A549 (cell line): ENCODE data around the gene ZBTB20.

Source experiments
- CHD2 ChIP-seq: fragments of 150-350 bp; IDR thresholded peaks from 2 replicates; pipeline ENCODE4 v1.6.1; 2014; ENCODE audit warnings: low read length; ENCODE audit not compliant: partially characterized antibody
- CHD4 ChIP-seq: fragments of 200-600 bp; sonication (generic); IDR thresholded peaks from 2 replicates; pipeline ENCODE4 v1.6.1; 2016; ENCODE audit warnings: antibody characterized with exemption, mild to moderate bottlenecking, borderline replicate concordance
- CTCF ChIP-seq: fragments of >200 bp; sonication (Bioruptor Twin); formaldehyde crosslinking; IDR thresholded peaks from 3 replicates; pipeline ENCODE4 v1.5.1; 2016
- EHMT2 ChIP-seq: fragments of 200-600 bp; sonication (generic); IDR thresholded peaks from 2 replicates; pipeline ENCODE4 v1.6.1; 2016; ENCODE audit warnings: antibody characterized with exemption, low read depth, mild to moderate bottlenecking, moderate library complexity
- EP300 ChIP-seq, 2 experiments: fragments of >200 bp; sonication (Bioruptor Twin); formaldehyde crosslinking; IDR thresholded peaks; 2 replicates in 1 of 2; 3 replicates in 1 of 2; pipeline ENCODE4 v1.6.1; 2016 to 2017
- JUNB ChIP-seq: fragments of >200 bp; sonication (Bioruptor Twin); formaldehyde crosslinking; IDR thresholded peaks from 2 replicates; pipeline ENCODE4 v1.6.1; 2016
- MAX ChIP-seq: IDR thresholded peaks from 2 replicates; pipeline ENCODE4 v1.6.1; 2012
- PBX3 ChIP-seq: IDR thresholded peaks from 2 replicates; pipeline ENCODE4 v1.6.1; 2012
- POLR2A ChIP-seq: IDR thresholded peaks from 2 replicates; pipeline ENCODE4 v1.6.1; 2012; ENCODE audit warnings: mild to moderate bottlenecking, low read length

- TF ChIP-seq EP300 (IDR thresholded peaks at IDR 0.05) (no peak), CTCF (no peak), POLR2A (no peak), JUNB (no peak), CHD2 (no peak), EHMT2 (no peak), CHD4 (no peak), MAX (no peak), PBX3 (no peak)
Measured at GRCh38 chr3:114958930-114959329, 188.2 kb downstream of the ZBTB20 start.
